GM23248 (cell line): ENCODE results near the gene HOXA13.

Experiments used
- EZH2 ChIP-seq: fragments of 200-600 bp; sonication (generic); IDR thresholded peaks from 2 replicates; pipeline ENCODE4 v1.6.1; 2018; ENCODE audit warnings: antibody characterized with exemption, mild to moderate bottlenecking; ENCODE audit not compliant: insufficient read depth, poor library complexity, severe bottlenecking
- EZH2phosphoT487 ChIP-seq: fragments of 200-600 bp; sonication (generic); IDR thresholded peaks from 2 replicates; pipeline ENCODE4 v1.6.1; 2018; ENCODE audit warnings: antibody characterized with exemption, moderate library complexity, mild to moderate bottlenecking, low read depth; ENCODE audit not compliant: insufficient read depth

DNA sequence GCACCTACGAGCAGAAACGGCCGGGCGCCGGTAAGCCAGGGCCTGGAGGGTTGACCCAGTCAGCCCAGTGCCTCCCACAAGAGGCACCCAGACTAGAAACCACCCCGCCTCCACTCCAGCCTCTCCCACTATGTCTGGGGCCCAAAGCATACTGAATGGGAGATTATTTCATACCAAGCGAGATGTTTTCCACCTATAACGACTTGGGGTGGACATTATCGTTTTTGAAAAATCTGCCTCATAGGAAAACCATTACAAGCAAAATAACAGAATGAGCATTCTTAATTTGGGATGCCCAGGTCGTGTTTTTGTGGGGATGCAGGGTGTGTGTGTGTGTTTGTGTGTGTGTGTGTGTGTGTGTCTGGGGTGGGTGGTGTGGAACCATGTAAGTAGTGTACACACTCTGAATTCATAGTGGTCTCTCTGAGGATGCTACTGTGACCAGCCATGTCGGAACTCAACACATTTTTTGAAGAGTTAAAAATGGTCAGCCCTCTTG, 53.9 kb downstream of the HOXA13 start:
- TF ChIP-seq EZH2 (no peak), EZH2phosphoT487 (no peak)
